DND-41 (cell line): Measurements from ENCODE around the gene SH3TC1.

Source experiments
- ATAC-seq: fragments of 200-7000 bp; cut with Tn5 transposase; 3 replicates; pipeline ENCODE4 v1.9.1; 2021; ENCODE audit warnings: low read depth; ENCODE audit not compliant: insufficient read depth
- DNase-seq: peaks from one replicate; pipeline ENCODE4 v3.0.0-alpha.2; 2020
- H2AFZ ChIP-seq: 2 replicates; pipeline ENCODE4 v1.6.0; 2012; ENCODE audit warnings: low read depth, low read length
- H3K27ac ChIP-seq: 2 replicates; pipeline ENCODE4 v1.5.1; 2012; ENCODE audit warnings: low read length, inconsistent platforms
- H3K27me3 ChIP-seq: fragments of 200-600 bp; sonication (generic); 2 replicates; pipeline ENCODE4 v1.6.0; 2012; ENCODE audit warnings: low read length, mild to moderate bottlenecking, inconsistent platforms; ENCODE audit not compliant: insufficient read depth, poor library complexity
- H3K36me3 ChIP-seq: 2 replicates; pipeline ENCODE4 v1.5.1; 2012; ENCODE audit warnings: low read length, inconsistent platforms; ENCODE audit not compliant: insufficient read depth
- H3K4me1 ChIP-seq: 2 replicates; pipeline ENCODE4 v1.5.1; 2012; ENCODE audit warnings: mild to moderate bottlenecking, low read length; ENCODE audit not compliant: insufficient read depth
- H3K4me2 ChIP-seq: 2 replicates; pipeline ENCODE4 v1.6.0; 2012; ENCODE audit warnings: mild to moderate bottlenecking, moderate library complexity, low read length, inconsistent platforms; ENCODE audit not compliant: insufficient read depth
- H3K4me3 ChIP-seq, 2 experiments: fragments of 200-600 bp in 1 of 2; shearing (Covaris generic) in 1 of 2; 2 replicates each; pipeline ENCODE4 v1.5.1; 2012 to 2016; ENCODE audit warnings: inconsistent platforms in 2 of 2, low read length in 2 of 2, mild to moderate bottlenecking in 2 of 2, low read depth in 1 of 2, moderate library complexity in 1 of 2
- H3K79me2 ChIP-seq: 2 replicates; pipeline ENCODE4 v1.6.0; 2012; ENCODE audit warnings: low read length, inconsistent platforms; ENCODE audit not compliant: insufficient read depth
- H3K9ac ChIP-seq: 2 replicates; pipeline ENCODE4 v1.6.0; 2012; ENCODE audit warnings: low read depth, mild to moderate bottlenecking, inconsistent platforms, low read length, moderate library complexity
- H3K9me3 ChIP-seq: 2 replicates; pipeline ENCODE4 v1.5.1; 2012; ENCODE audit warnings: low read length, moderate library complexity, mild to moderate bottlenecking, inconsistent platforms; ENCODE audit not compliant: insufficient read depth, severe bottlenecking
- H4K20me1 ChIP-seq: 2 replicates; pipeline ENCODE4 v1.6.0; 2012; ENCODE audit warnings: low read length; ENCODE audit not compliant: insufficient read depth
- EZH2 ChIP-seq: IDR thresholded peaks from 3 replicates; pipeline ENCODE4 v1.6.1; 2012; ENCODE audit warnings: borderline replicate concordance, low read depth, mild to moderate bottlenecking, moderate library complexity, low read length, inconsistent platforms; ENCODE audit not compliant: severe bottlenecking
- TF ChIP-seq, protein P1 (sequence below): IDR thresholded peaks from 2 replicates; pipeline ENCODE4 v1.5.1; 2012; ENCODE audit warnings: borderline replicate concordance, low read length, moderate library complexity, mild to moderate bottlenecking; ENCODE audit not compliant: poor library complexity, severe bottlenecking; ENCODE audit errors: extremely low read depth

SH3TC1 gene

DNA sequence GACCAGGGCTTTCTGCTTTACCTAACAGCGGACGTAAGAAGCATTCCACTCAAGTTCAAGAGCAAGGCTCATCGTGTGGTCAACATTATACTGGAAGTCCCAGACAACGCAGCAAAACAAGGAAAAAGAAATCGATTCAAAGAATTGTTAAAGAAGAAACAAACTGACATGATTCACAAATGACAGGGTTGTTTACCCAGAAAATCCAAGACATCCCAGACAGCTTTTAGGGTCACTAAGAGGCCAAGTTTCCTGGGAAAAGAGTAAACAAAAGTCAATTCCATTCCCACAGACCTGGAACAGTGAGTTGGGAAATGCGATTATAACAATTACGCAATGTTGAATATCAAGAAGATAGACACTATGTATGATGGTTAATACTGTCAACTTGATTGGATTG lies 49.0 kb downstream of the SH3TC1 start:
- ATAC-seq = no peak
- TF ChIP-seq, protein P1, sequence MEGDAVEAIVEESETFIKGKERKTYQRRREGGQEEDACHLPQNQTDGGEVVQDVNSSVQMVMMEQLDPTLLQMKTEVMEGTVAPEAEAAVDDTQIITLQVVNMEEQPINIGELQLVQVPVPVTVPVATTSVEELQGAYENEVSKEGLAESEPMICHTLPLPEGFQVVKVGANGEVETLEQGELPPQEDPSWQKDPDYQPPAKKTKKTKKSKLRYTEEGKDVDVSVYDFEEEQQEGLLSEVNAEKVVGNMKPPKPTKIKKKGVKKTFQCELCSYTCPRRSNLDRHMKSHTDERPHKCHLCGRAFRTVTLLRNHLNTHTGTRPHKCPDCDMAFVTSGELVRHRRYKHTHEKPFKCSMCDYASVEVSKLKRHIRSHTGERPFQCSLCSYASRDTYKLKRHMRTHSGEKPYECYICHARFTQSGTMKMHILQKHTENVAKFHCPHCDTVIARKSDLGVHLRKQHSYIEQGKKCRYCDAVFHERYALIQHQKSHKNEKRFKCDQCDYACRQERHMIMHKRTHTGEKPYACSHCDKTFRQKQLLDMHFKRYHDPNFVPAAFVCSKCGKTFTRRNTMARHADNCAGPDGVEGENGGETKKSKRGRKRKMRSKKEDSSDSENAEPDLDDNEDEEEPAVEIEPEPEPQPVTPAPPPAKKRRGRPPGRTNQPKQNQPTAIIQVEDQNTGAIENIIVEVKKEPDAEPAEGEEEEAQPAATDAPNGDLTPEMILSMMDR = no peak
- peaks cover 5% of the 10 kb centered on the region; the same call in 1 of the 2 replicates for H3K4me1 ChIP-seq
- DNase-seq = no peak
- H2AFZ ChIP-seq = no peak overlapping the region
- H3K27me3 ChIP-seq = no peaks in the 10 kb centered on the region
- H3K4me2 ChIP-seq = no peak overlapping the region
- H3K9me3 ChIP-seq = peaks cover 2% of the 10 kb centered on the region
- no peak overlapping the region for H3K9ac ChIP-seq
- no peaks in the 10 kb centered on the region for H3K79me2 ChIP-seq
- H3K36me3 ChIP-seq = no peaks in the 10 kb centered on the region
- no peak overlapping the region for H3K4me3 ChIP-seq
- H3K27ac ChIP-seq = no peak overlapping the region
- no peaks in the 10 kb centered on the region for H4K20me1 ChIP-seq

DNA sequence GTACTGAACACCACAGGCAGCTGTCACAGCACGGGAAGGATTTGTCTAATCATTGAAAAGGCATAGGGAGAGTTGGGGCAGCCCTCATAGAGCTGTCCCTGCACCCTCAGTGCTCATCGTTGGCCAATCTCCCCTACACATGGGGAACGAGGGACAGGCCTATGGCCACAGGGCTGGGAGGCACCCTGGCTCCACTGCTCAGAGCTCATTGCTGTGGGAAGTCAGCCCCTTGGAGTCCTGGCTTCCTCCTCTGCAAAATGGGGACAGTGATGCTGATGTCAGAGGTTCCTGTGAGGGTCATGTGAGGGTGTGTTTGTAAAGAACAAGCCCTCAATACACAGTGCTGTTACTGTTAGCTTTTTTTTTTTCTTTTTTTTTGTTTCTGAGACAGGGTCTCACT lies 51.1 kb downstream of the SH3TC1 start:
- no peaks in the 10 kb centered on the region for H3K27me3 ChIP-seq
- no peak for TF ChIP-seq EZH2
- TF ChIP-seq, protein P1 = no peak

DNA sequence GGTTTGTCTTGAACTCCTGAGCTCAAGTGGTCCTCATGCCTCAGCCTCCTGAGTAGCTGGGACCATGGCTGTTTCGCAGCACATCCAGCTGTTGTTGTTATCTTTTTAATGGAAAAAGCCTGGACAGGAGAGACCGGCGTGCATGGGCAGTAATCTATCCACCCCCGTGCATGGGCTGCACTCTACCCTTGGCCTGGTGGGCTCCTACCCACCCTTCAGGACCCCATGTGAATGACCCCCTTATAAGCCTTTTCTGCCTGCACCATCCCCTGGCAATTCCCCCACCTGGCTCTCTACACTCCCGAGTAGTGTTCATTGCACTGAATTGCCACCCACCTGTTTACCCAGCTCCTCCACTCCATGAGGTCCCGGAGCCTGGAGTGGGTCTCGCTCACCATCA lies 51.5 kb downstream of the SH3TC1 start:
- TF ChIP-seq, protein P1 = no peak
- no peak for TF ChIP-seq EZH2
- H3K9me3 ChIP-seq = no peaks in the 10 kb centered on the region
- no peaks in the 10 kb centered on the region for H3K79me2 ChIP-seq
- no peak overlapping the region for H3K9ac ChIP-seq
- H3K36me3 ChIP-seq = no peaks in the 10 kb centered on the region
- no peak overlapping the region for H3K4me2 ChIP-seq
- ATAC-seq = no peak
- peaks cover 5% of the 10 kb centered on the region; the same call in 1 of the 2 replicates for H3K4me1 ChIP-seq
- no peak overlapping the region for H2AFZ ChIP-seq
- no peaks in the 10 kb centered on the region for H4K20me1 ChIP-seq
- no peaks in the 10 kb centered on the region for H3K27me3 ChIP-seq
- no peak overlapping the region for H3K27ac ChIP-seq
- H3K4me3 ChIP-seq = no peak overlapping the region
- no peak for DNase-seq

More for the DNA sequence above, 51.1 kb downstream of the SH3TC1 start:
- no peak overlapping the region for H3K4me3 ChIP-seq
- no peak overlapping the region for H3K4me2 ChIP-seq
- ATAC-seq (no peak), DNase-seq (no peak)
- no peak overlapping the region for H3K9ac ChIP-seq
- no peaks in the 10 kb centered on the region for H3K79me2 ChIP-seq
- H3K36me3 ChIP-seq = no peaks in the 10 kb centered on the region
- H4K20me1 ChIP-seq = no peaks in the 10 kb centered on the region
- H3K4me1 ChIP-seq = peaks cover 5% of the 10 kb centered on the region; the same call in 1 of the 2 replicates
- no peak overlapping the region for H2AFZ ChIP-seq
- H3K9me3 ChIP-seq = peaks cover 2% of the 10 kb centered on the region
- H3K27ac ChIP-seq = no peak overlapping the region
